Activated naive CD4-positive, alpha-beta T cell treated with anti-CD3 and anti-CD28 coated beads, Interleukin-2, amount 50 U/mL, for 72 hours (primary cell): Measurements from ENCODE around the gene ANKRD6. TPM values are rescaled to one million over a fixed set of nuclear protein-coding genes. Genes with fewer than 3 reads are reported as not detected.
"Not testable (repeated sequence)": the region's sequence is repeated elsewhere in the genome, so short reads cannot be mapped to it uniquely, and the experiment has no call there.

Experiments
- ATAC-seq, 2 donors: fragments of 150-1000 bp; cut with Tn5 transposase; 2 replicates each; pipeline ENCODE4 v1.10.0; 2021; ENCODE audit warnings: mild to moderate bottlenecking in 2 of 2, moderate library complexity in 2 of 2
- DNase-seq, 2 donors: peaks; one replicate each; pipeline ENCODE4 v3.0.0; 2021 to 2022; ENCODE audit warnings: low spot score in 2 of 2
- H3K27ac Mint-ChIP-seq, 2 donors: one replicate each; pipeline ENCODE4 v1.8.0; 2022; ENCODE audit warnings: mild to moderate bottlenecking in 2 of 2, mixed read lengths in 2 of 2
- H3K36me3 Mint-ChIP-seq, 2 donors: one replicate each; pipeline ENCODE4 v1.8.0; 2022; ENCODE audit warnings: mixed read lengths in 2 of 2
- H3K9me3 Mint-ChIP-seq, 2 donors: one replicate each; pipeline ENCODE4 v1.8.0; 2022; ENCODE audit warnings: mixed read lengths in 2 of 2
- total RNA-seq, 2 donors: library from RNA; stranded (reverse); gene quantifications; one replicate each; pipeline ENCODE4 v1.2.3, GENCODE V29; 2022

Gene ANKRD6
- total RNA-seq, 2 donors from 2014 or later, result 2.6 to 5.8 TPM

DNA sequence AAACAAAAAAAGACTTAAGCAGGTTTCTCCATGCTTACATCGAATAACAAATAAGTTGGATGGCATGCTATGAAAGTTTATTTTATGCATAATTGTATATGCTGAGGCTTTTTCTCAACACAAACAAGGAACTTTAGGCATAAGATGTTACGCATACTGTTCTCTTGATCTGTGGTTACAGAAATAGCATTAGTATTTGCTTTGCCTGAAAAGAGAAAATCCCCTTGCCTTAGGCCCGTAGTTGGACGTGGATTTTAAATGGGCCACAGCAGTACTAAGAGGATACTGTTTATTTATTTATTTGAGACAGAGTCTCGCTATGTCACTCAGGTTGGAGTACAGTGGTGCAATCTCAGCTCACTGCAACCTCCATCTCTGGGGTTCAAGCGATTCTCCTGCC lies 186.6 kb downstream of the ANKRD6 start:
- Mint-ChIP-seq H3K27ac (no peak overlapping the region), H3K9me3 (no peaks in the 10 kb centered on the region), H3K36me3 (no peaks in the 10 kb centered on the region)
- ATAC-seq (no peak), DNase-seq (no peak)

- Mint-ChIP-seq H3K9me3 (no peaks in the 10 kb centered on the region), H3K36me3 (no peaks in the 10 kb centered on the region)
These were observed 190.8 kb downstream of the ANKRD6 start for GRCh38 chr6:89623749-89624148.

DNA sequence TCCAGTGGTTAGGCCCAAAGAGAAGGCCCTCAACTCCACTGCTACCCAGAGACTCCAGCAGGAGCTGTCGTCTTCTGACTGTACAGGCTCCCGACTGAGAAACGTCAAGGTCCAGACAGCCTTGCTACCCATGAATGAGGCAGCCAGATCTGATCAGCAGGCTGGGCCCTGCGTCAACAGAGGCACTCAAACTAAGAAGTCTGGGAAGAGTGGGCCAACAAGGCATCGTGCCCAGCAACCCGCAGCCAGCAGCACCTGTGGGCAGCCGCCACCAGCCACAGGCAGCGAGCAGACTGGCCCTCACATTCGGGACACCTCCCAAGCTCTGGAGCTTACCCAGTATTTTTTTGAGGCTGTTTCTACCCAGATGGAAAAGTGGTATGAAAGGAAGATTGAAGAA lies 197.5 kb downstream of the ANKRD6 start:
- DNase-seq, result no peak
- no peak overlapping the region for H3K27ac Mint-ChIP-seq
- peaks cover under 1 to 9% of the 10 kb centered on the region in 2 donors for H3K36me3 Mint-ChIP-seq
- ATAC-seq, result no peak
- no peaks in the 10 kb centered on the region for H3K9me3 Mint-ChIP-seq

More at GRCh38 chr6:89623749-89624148, 190.8 kb downstream of the ANKRD6 start:
- no peak overlapping the region for H3K27ac Mint-ChIP-seq
- no peak for DNase-seq
- ATAC-seq, result no peak

DNA sequence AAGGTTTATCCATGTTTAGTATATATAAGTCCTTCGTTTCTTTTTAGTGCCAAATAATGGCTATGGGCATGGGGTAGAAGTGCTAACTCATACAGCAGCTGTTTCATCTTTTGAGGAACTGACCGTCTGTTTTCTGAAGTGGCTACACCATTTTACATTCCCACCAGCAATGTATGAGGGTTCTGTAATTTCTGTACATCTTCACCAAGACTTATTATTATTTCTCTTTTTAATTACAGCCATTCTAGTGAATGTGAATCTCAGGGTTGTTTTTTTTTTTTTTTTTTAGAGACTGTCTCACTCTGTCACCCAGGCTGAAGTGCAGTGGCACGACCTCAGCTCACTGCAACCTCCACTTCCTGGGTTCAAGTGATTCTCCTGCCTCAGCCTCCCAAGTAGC lies 203.5 kb downstream of the ANKRD6 start:
- H3K9me3 Mint-ChIP-seq, ATAC-seq, DNase-seq, H3K27ac Mint-ChIP-seq: not testable (repeated sequence)
- H3K36me3 Mint-ChIP-seq, result peaks cover 19 to 34% of the 10 kb centered on the region in 2 donors

- Mint-ChIP-seq H3K9me3 (no peaks in the 10 kb centered on the region), H3K36me3 (peaks cover 19 to 36% of the 10 kb centered on the region in 2 donors), H3K27ac (peak overlapping the region; percentile 97 to 99)
- DNase-seq, result no peak
- ATAC-seq, result no peak
These were observed 205.0 kb downstream of the ANKRD6 start for GRCh38 chr6:89637960-89638319.

DNA sequence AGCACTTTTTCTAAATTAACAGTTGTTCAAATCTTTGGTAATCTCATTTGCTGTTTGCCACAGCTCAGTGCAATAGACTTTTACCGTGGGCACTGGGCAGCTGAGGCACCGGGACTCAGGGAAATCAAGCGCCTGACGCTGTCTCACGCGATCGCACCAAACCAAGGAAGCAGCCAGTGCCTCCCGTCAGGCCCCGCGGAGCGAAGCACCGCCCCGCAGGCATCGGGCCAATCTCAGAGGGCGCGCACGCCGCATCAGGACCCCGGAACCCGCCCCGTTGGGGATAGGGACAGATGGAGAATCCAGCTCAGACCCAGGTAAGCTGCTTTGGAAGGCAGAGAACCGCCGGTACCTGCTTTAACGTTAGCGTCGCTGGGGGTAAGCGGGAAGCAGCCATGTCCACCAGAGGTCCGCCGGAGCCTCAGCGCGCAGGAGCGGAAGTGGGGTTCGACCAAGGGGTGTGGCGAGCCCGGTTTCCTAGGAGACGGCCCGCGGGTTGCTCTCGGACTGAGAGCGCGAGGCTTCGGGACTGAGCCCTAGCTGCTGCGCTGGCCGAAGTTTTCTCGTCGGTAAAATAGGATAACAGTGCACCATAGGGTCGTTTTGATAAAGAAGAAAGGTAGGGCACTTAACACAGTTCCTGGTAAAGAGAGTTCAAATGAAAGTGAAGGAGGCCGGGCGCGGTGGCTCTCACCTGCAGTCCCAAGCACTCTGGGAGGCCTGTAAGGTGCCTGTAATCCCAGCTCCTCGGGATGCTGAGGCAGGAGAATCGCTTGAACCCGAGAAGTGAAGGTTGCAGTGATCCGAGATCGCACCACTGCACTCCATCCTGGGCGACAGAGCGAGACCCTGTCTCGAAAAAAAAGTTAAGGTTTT lies 205.6 kb downstream of the ANKRD6 start, which contains the start of gene LYRM2:
Gene LYRM2 (minus strand): TSS at position 428 of the 876 bp plus-strand sequence. CDS start 31 bp downstream, at position 397.
- H3K27ac Mint-ChIP-seq, result peak within 1 kb of the TSS; percentile 97 to 99
- peak; percentile 89 to 95 for DNase-seq

DNA sequence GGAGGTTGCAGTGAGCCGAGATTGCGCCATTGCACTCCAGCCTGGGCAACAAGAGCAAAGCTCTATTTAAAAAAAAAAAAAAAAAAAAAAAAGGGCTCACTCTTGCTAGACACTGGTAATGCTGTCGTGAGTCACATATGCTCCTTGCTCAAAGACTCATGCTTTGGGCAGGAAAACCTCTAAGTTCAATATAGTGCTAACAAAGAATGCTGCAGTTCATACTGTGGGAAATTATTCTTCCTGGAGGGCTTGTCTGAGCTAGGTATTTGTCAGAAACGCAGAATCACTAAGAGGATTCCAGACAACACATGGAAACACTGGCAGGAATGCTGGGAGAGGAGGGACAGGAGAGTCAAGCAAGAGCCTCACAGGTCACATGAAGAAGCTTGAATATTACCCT lies 207.9 kb downstream of the ANKRD6 start:
- DNase-seq (no peak), ATAC-seq (no peak)
- Mint-ChIP-seq H3K36me3 (peaks cover 22 to 35% of the 10 kb centered on the region in 2 donors), H3K27ac (no peak overlapping the region), H3K9me3 (no peaks in the 10 kb centered on the region)

More for the DNA sequence above, 205.6 kb downstream of the ANKRD6 start, which contains the start of gene LYRM2:
- peak; percentile 97 to 98 for ATAC-seq
- Mint-ChIP-seq H3K36me3 (peaks cover 19 to 36% of the 10 kb centered on the region in 2 donors), H3K9me3 (no peaks in the 10 kb centered on the region)

GRCh38 chr6:89641581-89641980 lies 208.6 kb downstream of the ANKRD6 start:
- peaks cover 15 to 28% of the 10 kb centered on the region in 2 donors for H3K36me3 Mint-ChIP-seq
- H3K27ac Mint-ChIP-seq, ATAC-seq, DNase-seq, H3K9me3 Mint-ChIP-seq: not testable (repeated sequence)

GRCh38 chr6:89642956-89643355 lies 210.0 kb downstream of the ANKRD6 start:
- H3K27ac Mint-ChIP-seq, result no peak overlapping the region
- DNase-seq, result no peak
- no peak for ATAC-seq
- H3K9me3 Mint-ChIP-seq, result no peaks in the 10 kb centered on the region
- peaks cover 17 to 28% of the 10 kb centered on the region in 2 donors for H3K36me3 Mint-ChIP-seq

DNA sequence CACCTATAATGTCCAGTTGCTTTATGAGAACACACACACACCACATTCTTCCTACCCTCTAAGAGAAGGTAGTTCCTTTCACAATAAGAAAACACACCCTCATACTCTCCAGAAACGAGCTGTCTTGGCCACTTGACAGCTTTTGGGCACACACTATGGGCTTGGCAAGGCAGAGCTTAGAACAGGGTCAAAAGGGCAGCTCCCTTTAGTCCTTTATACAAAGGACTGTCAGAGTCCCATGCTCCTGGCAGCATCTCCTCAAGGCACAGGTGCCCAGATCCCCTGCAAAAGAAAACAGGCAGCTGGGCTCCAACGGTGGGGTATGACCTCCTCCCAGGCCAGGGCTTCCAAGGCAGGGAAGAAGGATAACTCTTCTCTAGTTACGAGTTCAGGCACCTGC lies 210.5 kb downstream of the ANKRD6 start:
- Mint-ChIP-seq H3K9me3 (no peaks in the 10 kb centered on the region), H3K27ac (peak overlapping the region in 1 of 2 donors; percentile 23), H3K36me3 (peaks cover 12 to 27% of the 10 kb centered on the region in 2 donors)
- ATAC-seq, result no peak
- DNase-seq, result no peak

- DNase-seq (no peak), ATAC-seq (no peak)
- Mint-ChIP-seq H3K9me3 (no peaks in the 10 kb centered on the region), H3K36me3 (peaks cover 12 to 22% of the 10 kb centered on the region in 2 donors), H3K27ac (peak overlapping the region; percentile 67 to 70)
These were observed 211.9 kb downstream of the ANKRD6 start for GRCh38 chr6:89644864-89645263.

- ATAC-seq (no peak), DNase-seq (no peak)
- peaks cover 16 to 19% of the 10 kb centered on the region in 2 donors for H3K36me3 Mint-ChIP-seq
These were observed 216.7 kb downstream of the ANKRD6 start for GRCh38 chr6:89649682-89650081.

DNA sequence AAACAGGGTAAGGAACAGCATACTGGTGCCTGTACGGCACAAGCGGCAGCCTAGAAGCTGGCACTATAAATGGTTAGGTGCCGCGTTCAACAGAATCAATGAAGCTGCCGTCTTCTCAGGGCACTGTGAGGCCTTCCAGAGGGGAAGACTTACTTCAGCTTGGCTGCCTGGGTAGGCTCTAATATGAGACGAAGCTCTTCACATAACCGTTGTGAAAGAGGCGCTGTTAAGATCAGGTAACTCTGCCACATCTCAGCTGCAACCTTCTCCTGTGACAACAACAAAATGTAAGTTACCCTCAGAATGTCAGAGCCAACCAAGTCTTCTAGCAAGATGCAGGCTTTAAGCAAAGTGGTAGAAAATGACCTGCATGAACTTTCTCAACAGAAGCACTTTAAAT lies 217.6 kb downstream of the ANKRD6 start:
- Mint-ChIP-seq H3K36me3 (peaks cover 14 to 18% of the 10 kb centered on the region in 2 donors), H3K9me3 (no peaks in the 10 kb centered on the region), H3K27ac (peak overlapping the region in 1 of 2 donors; percentile 22)
- ATAC-seq (no peak), DNase-seq (no peak)

More at GRCh38 chr6:89649682-89650081, 216.7 kb downstream of the ANKRD6 start:
- Mint-ChIP-seq H3K27ac (no peak overlapping the region), H3K9me3 (no peaks in the 10 kb centered on the region)

DNA sequence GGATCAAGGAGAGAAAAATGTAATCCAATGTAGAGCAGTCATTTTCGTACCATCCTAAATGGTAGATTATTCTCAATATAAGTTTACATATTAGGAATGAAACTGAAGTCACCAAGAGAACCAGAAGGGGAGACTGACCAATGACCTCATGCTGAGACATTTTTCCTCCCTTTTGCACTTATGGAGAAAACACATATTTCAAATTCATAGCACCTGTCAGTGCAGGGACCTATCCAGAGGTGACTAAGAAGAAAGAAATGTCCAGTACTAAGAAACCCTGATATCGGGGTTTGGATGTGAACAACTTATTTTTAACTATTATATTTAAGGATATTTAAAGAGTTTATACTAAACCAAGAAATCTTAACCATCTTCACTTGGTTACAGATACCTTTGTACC lies 222.2 kb downstream of the ANKRD6 start:
- H3K27ac Mint-ChIP-seq, result no peak overlapping the region
- no peaks in the 10 kb centered on the region for H3K9me3 Mint-ChIP-seq
- H3K36me3 Mint-ChIP-seq, result peaks cover 22 to 38% of the 10 kb centered on the region in 2 donors
- DNase-seq (no peak), ATAC-seq (no peak)

DNA sequence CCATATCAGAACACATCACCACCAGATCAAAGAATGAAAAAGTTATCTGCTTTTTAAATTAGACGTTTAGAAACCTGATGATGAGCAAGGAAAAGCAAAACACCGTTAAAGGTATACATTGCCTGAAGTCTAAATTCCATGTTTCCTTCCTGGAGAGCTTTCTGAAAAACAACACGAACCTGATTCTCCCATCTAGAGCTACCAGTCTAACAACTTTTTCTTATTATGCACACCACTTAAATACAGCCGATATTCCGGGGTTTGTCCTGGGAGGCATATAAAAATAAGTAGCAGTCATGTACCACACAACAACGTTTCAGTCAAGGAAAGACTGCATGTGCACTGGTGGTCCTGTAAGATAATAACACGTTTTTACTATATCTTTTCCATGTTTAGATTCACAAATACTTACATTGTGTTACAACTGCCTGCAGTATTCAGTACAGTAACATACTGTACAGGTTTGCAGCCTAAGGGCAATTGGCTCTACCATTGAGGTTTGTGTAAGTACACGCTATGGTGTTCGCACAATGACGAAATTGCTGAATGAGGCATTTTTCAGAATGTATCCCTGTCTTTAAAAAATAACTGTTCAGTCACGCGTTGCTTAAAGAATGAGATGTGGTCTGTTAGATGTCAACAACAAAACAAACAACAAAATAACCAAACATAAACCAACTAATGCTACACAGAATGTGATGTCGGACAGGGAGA lies 224.7 kb downstream of the ANKRD6 start:
- DNase-seq, result no peak
- ATAC-seq, result no peak
- H3K36me3 Mint-ChIP-seq, result peaks cover 27 to 34% of the 10 kb centered on the region in 2 donors
- no peaks in the 10 kb centered on the region for H3K9me3 Mint-ChIP-seq
- peak overlapping the region; percentile 13 to 27 for H3K27ac Mint-ChIP-seq

- Mint-ChIP-seq H3K9me3 (no peaks in the 10 kb centered on the region), H3K36me3 (peaks cover 18 to 23% of the 10 kb centered on the region in 2 donors), H3K27ac (no peak overlapping the region)
- ATAC-seq (no peak), DNase-seq (no peak)
These were observed 228.0 kb downstream of the ANKRD6 start for GRCh38 chr6:89660981-89661380.

DNA sequence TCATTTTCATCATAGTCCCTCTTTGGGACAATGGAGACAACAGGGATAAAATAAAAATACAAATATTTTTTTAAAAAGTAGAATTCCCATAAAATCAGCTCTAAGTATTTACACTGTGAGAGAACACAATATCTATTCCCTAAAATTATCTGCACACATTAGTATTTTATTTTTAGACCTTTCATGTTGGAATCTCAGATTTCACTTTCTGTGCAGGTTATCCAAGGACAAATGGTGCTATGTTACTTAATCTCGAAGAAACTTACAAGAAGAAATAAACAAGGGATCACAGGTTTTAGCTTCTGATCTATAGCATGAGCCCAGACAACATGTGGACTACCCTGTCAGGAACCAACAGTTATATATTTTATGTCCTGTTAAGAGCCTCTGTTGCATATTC lies 228.6 kb downstream of the ANKRD6 start:
- DNase-seq (no peak), ATAC-seq (no peak)
- H3K27ac Mint-ChIP-seq, result peak overlapping the region in 1 of 2 donors; percentile 53
- peaks cover 18 to 23% of the 10 kb centered on the region in 2 donors for H3K36me3 Mint-ChIP-seq
- no peaks in the 10 kb centered on the region for H3K9me3 Mint-ChIP-seq
